NCI-H226 (cell line): ENCODE measurements around the gene DUS2.
"Not testable (repeated sequence)": the region's sequence is repeated elsewhere in the genome, so short reads cannot be mapped to it uniquely, and the experiment has no call there.

Experiments
- DNase-seq: peaks from one replicate; pipeline ENCODE4 v3.0.0-alpha.2; 2015

Gene DUS2

DNA sequence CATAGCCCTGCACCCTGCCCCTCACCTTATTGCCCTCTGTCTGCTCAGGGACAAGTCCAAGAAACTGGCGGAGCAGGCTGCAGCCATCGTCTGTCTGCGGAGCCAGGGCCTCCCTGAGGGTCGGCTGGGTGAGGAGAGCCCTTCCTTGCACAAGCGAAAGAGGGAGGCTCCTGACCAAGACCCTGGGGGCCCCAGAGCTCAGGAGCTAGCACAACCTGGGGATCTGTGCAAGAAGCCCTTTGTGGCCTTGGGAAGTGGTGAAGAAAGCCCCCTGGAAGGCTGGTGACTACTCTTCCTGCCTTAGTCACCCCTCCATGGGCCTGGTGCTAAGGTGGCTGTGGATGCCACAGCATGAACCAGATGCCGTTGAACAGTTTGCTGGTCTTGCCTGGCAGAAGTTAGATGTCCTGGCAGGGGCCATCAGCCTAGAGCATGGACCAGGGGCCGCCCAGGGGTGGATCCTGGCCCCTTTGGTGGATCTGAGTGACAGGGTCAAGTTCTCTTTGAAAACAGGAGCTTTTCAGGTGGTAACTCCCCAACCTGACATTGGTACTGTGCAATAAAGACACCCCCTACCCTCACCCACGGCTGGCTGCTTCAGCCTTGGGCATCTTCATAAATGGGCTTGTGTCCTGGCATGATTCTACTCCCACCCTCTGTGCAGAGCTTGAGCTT lies 55.8 kb downstream of the DUS2 start:
- no peak for DNase-seq

DNA sequence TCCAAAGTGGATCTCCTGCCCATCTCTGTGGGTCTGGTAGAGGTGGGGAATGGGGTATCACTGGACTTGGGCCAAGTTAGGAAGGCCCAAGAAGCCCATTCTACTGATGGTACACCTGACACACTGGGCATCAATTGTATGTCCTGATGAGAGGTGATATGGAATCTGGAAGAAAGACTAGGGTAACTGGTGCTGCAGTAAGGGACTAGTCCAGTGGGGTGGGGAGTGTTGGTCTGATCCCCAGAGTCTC lies 56.2 kb downstream of the DUS2 start:
- DNase-seq: no peak

DNA sequence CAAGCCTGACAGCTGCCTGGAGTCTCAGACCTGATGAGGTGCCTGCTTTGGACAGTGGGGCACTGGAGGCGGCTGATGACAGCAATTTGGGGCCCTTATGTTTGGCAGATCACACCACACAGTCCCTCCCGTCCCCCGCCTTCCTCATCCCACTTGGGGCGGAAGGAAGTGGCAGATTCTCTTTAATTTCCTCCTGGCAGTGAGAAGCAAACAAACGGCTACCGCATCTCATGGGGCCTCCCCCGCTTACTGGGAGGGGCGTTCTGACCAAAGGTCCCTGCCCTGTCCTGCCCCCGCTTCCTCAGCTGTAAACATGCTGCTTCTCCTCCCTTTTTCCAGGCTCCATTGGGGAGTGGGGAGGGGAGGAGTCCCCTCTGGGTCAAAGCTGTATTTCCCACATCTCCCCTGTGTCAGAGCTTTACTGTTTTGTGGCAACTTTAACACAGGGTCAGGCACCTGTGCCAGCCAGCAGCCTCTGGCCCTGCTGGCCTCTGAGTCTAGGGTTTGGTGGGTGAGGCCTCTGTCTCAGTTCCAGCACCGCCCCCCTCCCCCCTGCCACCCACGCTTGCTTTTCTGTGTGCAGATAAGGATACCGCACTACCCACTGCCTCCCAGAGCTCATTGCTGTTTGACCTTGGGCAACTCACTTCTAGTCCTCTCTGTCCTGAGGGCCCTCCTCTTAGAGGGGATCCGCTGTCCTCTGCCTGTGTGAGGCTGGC lies 56.7 kb downstream of the DUS2 start:
- no peak for DNase-seq

DNA sequence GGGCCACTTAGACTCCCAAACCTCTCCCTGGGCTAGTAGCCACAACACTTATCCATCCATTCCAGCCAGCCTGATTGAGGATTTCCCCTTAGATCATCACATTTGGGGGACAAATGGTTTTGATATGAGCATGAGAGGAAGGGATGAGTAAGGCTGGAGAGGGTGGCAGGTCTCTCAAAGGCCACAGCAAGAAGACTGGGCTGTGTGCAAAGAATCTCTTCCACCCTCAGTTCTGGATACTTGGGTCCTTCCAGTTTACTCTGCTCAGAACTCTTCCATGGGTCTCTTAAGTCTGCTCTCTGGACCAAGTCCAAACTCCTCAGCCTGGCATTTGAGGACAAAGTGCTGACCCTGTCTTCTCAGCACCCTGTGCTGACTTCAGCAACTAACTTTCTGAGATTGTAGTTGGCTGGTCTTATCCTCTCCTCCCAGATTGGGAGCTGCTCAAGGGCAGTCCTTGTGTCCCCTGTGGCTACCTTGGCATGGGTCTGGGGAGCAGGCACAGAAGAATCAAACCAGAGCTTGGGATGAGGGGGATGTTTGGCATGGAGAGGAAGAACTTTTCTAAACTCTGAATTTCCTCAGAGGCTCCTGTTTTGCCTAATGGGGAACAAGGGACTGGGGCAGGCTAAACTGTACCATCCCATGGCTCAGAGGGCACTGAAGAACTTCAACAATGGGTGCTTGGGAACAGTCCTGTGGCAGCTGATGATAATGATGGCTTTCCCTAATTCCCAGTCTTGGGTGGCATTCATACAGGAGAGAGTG lies 59.0 kb downstream of the DUS2 start:
- DNase-seq: no peak

DNA sequence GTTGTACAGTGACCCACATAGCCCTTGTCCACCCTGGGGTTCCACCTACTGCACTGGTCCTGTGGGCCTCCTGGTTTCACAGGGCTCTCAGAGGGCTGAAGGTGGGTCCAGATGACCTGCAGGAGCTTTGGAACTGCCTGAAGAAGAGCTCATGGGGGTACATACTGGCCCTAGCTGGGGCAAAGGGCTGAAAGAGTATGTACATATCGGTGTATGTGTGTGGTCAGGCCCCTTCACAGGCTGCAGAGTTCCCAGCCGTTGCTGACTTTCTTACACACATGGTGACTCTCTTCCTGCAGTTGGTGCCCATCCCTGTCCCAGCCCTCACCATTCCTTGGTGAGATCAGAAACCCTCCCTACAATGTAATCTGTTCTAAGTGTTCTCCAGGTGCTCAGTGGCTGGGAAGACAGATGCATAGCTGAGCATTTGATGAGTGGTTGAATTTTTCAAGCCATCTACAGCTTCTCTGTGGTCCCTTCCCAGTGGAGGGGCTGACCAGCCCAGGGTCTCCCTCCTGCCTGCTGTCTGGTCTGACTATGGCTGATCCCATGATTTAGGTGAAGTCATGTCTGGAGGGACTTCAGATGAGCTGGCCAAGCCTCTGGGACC lies 59.6 kb downstream of the DUS2 start:
- DNase-seq: no peak

DNA sequence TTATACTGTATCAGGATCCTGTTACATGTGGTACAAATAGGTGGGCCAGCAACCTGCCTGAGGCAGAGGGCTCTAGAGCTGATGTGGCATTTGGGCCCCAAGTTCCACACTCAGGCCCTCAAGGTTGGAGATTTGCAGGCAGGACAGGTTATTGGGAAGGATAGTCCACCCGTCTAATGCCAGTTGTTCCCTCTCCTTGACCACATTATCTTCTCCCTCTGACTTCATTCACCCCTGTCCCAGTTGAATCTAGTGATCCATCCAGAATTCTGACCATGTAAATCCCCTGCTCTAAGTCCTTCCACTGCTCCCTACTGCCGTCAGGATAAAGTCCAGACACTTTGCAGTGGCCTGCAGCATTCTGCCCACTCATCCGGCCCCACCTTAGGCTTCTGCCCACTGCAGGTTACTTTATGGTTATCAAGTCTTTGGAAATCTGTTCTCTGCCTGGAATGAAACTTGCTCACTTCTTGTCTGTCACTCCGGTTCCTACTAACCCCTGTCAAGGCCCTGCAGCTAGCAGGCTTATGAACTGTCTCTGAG lies 60.2 kb downstream of the DUS2 start:
- DNase-seq: no peak

DNA sequence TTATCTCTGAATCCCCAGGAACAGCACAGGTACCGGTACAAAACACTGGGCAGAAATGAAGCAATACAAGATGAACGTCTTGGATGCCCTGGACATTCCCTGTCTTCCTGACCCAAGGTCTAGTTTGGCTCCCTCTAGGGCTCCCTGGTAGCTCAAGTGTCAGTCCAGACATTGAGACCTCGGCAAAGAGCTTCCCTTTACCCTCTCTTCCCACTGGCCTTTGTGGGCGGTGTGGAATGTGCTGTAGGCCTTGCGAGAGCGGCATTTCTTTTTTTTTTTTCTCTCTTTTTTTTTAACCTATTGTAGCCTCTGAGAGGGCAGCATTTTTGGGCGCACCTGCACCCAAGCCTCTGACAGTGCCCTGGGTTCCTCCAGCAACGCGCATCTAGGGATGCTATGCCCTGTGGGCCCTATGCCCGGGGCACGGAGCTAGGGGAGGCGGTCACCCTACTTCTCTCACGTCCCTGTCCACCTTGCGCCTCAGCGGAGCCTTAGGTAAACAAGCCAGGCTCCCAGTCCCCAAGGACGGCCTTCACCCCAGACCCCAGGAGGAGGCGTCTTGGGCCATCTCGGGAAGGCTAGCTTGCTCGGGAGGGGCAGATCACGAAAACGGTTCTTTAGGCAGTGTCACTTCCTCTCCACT lies 60.9 kb downstream of the DUS2 start:
- DNase-seq: no peak

DNA sequence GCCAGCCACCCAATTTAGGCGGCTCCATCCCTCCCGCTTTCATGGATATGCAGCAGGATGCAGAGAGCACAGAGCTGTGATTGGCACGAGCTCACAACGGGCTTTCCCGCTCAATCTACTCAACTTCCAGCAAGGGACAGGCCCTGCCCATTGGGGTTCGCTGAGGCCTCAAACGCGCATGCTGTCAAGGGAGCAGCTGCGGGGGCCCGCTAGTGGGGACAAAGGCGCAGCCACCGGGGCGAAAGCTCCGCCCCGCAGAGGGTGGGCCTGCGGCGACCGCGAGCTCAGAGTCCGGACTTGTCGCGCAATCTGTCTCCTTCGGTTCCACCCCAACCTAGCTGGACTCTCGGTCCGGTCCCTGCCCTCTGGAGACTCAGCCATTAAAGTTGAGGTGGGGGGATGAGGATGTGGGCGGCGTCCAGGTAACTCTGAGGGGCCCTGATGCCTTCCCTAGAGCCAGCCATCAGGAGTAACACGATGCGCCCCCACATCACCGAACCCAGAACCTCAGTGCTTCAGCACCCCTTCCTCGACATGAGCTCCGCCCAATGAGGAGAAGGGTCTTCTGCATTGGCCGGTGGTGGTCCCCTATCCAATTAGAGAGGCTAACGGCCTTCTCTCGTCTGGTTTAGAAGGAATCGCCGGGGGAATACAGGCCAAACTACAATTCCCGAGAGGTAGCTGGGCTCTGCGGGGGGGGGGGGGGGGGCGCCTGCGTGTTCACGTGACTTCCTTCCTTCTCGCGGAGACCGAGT lies 61.6 kb downstream of the DUS2 start:
- DNase-seq: no peak

DNA sequence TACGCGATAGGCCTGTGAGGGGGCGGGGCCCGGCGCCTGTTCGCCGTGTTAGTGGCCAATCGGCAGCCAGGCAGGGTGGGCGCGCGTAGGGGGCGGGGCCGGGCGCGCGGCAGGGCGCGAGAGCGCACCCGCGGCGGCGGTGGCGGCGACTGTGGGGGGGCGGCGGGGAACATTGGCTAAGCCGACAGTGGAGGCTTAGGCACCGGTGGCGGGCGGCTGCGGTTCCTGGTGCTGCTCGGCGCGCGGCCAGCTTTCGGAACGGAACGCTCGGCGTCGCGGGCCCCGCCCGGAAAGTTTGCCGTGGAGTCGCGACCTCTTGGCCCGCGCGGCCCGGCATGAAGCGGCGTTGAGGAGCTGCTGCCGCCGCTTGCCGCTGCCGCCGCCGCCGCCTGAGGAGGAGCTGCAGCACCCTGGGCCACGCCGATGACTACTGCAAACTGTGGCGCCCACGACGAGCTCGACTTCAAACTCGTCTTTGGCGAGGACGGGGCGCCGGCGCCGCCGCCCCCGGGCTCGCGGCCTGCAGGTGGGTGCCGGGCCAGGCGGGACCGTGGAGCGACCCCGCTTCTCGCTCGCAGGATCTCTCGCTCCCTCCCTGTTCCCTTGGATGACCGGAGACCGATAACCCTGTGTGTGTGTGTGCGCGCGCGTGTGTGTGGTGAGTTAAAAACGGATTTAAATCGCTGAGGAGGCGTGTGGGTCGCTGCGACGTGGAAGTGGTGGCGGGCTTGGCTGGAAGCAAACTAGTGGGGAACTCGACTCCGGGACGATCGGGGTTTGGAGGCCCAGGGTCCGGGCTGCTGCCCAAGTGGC lies 62.4 kb downstream of the DUS2 start, which contains the start of gene NFATC3:
Gene NFATC3, plus strand, starts transcription at position 112 of the 813 bp plus-strand sequence. Its CDS starts 312 bp downstream, at position 424.
- peak; percentile 88 for DNase-seq

DNA sequence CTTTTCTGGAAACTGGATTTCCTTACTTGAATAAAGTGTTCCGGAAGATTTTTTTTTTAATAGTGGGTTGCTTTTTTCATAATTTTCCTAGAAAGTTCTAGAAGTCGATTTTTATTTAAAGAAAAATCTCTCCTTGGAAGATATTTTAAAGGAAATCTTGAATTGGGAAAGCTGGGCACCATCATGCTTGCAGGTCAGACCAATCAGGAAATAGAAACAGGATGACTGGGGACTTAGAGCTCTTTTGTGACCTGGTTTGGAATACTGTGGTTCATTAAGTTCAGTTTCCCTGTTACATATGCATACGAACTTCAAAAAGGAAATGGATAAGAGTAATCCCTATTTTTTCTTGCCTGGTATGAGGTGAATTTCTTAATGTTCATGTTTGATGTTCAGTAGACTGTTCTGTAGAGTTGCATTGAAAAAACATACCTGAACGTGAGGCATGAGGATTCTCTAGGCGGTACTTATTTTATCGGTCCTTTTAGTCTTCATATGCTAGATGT lies 63.3 kb downstream of the DUS2 start:
- DNase-seq: no peak

DNA sequence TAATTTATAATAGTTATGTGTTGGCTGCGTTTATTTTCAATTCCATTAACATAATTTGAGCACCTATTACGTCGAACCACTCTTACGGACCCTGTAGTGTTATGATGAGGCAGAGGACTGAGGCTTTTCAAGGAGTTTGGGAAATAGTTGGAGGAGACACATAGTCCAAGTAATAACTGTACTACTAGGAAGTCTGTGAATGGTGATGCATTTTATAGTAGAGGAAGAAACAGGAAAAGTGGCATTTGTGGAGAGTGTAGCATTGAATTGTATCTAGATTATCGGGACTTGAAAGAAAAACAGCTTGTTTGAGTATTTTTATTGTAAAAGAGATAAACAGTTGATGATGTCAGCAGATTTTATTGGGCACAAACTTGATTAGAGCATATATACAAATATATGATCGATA lies 63.8 kb downstream of the DUS2 start:
- no peak for DNase-seq

DNA sequence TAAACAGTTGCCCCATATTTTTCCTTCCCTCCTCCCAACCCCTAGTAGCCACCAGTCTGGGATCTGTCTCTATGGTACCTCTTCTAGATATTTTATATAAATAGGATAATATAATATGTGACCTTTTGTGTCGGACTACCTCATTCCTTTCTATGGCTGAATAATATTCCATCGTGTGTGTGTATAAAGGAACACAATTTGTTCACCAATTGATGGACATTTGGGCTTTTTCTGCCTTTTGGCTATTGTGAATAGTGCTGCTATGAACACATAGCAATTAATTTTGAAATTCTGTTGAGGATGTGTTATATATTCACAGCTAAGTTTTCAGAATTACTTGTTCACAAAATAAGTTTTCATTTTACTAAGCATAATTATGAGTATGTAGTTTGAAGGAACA lies 64.6 kb downstream of the DUS2 start:
- no peak for DNase-seq

DNA sequence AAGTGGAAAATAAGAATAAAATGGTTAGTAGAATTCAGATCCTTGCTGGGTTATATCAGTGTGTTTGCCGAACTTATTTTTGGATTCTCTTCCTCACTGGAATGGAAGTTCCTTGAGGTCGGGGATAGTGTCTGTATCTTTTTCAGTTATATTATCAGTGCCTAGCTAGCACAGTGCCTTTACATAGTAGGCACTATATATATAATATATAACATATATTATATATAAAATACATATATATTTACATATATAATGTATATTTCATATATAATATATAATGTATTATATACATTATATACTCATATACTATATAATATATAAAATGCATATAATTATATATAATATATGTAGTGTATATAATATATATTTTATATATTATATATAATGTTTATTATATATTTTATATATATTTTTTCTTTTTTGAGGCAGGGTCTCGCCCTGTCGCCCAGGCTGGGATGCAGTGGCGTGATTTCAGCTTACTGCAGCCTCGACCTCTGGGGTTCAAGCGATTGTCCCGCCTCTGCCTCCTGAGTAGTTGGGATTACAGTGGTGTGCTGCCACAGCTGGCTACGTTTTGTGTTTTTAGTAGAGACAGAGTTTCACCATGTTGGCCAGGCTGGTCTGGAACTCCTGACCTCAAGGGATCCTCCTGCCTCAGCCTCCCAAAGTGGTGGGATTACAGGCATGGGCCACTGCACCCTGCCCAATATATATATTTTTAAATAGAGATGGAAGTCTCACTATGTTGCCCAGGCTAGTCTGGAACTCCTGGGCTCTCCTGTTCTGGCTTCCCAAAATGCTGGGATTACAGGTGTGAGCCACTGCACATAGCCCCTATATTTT lies 65.3 kb downstream of the DUS2 start:
- DNase-seq: no peak

DNA sequence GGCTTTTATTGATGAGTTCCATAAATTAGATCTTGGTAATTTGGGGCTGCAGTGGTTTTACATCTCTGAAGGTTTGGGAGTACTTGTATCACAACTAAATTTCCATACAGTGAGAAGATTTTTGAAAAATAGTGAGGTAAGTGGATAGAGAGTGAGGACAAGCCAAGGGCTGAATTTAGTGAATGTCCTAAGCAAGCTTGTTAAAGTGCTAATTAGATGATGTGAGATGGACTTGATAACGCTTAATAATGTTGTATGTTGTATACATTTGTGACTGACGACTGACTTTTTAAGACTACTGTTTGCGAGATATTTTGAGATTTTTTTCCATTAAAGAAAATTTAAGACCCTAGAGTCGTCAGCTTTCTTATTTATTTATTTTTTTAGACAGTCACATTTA lies 66.0 kb downstream of the DUS2 start:
- no peak for DNase-seq

DNA sequence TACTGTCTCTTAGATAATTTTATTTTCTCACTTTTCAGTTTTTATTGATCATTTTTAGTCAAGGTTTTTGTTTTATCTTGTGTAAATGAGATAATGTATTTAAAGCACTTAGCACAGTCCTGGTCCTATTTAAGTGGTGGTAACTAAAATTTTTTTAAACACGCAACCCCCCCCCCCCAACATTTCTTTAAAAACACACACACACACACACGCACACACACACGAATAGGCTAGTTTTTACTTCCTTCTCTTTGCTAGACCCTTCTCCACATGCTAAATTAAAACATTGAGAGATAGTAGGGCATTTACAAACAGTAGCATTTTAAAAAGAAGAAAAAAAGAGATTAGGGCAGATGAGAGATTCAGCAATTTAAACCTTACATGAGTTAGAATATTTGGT lies 67.0 kb downstream of the DUS2 start:
- DNase-seq: no peak

DNA sequence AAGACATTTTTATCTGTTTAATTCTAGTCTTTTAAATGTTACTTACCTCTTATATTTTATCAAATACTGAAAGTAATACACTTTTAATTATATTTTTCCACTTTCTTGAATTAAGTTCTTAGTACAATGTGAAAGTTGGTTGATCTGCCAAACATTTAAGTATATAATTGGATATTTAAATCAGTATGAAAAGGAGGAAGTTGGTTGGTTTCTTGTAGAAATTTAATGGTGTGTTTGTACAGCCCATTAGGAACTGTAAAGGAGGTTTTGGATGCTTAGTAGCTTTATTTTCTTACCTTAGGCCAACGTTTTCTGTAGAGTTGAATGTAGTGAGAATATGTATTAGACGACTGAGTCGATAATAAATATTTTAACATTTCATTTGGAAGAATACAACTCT lies 67.4 kb downstream of the DUS2 start:
- no peak for DNase-seq

DNA sequence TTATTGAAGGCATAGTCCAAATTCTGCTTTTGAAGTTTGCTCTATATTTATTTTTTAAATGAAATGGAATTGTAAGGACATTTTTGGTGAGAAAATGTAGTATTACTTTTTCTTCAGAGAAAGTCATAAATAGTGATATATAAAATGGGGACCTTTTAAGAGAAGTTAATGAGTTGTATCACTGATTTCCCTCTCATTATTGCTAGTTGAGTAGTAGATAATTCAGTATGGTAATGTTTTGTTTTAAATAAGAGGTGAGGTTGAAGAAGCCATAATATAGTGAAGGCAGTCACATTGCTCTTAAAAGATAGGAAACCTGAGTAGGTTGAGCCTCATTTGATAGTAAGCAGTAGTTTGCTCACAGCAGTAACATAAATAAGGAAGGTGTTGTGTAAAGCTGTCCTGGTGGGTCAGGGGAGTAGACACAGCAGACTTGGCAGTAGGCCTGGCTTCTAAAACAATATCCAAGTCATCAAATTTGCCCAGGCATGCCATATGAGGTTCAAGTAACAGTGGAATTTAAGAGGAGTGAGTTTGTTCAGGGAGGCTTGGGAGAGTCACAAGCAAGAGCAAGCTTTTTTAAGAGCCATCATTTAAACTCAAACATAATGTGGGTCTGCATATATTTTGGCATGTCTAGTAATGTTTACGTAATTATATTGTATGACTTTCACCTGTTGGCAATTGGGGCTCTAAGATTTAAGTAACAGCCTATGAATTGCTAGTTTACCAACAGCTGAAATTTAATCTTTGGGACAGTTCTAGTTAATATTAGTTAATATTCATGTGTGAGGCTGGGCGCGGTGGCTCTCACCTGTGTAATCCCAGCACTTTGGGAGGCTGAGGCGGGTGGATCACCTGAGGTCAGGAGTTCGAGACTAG lies 68.5 kb downstream of the DUS2 start:
- peak; percentile 80 for DNase-seq

DNA sequence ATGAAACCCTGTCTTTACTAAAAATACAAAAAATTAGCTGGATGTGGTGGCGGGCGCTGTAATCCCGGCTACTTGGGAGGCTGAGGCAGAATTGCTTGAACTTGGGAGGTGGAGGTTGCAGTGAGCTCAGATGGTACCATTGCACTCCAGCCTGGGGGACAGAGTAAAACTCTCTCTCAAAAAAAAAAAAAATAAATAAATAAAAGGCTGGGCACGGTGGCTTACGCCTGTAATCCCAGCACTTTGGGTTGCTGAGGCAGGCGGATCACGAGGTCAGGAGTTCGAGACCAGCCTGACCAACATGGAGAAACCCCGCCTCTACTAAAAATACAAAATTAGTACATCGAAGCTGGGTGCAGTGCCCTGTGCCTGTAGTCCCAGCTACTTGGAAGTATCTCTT lies 69.2 kb downstream of the DUS2 start:
- DNase-seq: not testable (repeated sequence)
